Hippocampal formation (tissue), 2 donors: ENCODE data around the gene CCL21.
"Not testable (repeated sequence)": the region's sequence is repeated elsewhere in the genome, so short reads cannot be mapped to it uniquely, and the experiment has no call there.

Source experiments
- DNase-seq, 2 donors: peaks; one replicate each; lab custom pipeline; 2025; lab: John Stamatoyannopoulos, UW

CCL21 gene, protein sequence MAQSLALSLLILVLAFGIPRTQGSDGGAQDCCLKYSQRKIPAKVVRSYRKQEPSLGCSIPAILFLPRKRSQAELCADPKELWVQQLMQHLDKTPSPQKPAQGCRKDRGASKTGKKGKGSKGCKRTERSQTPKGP

GRCh38 chr9:34710023-34710422, at the start of gene CCL21:
CCL21 (minus strand) TSS chr9:34710136; CDS start chr9:34710066, 70 bp downstream.
- no peak for DNase-seq

GRCh38 chr9:34759432-34760134, 49.6 kb upstream of the CCL21 start:
- DNase-seq: peak; percentile 21 to 53

GRCh38 chr9:34750320-34750719, 40.4 kb upstream of the CCL21 start:
- not testable (repeated sequence) for DNase-seq

GRCh38 chr9:34746526-34746925, 36.6 kb upstream of the CCL21 start:
- no peak for DNase-seq

- no peak for DNase-seq
Measured at GRCh38 chr9:34744295-34745221, 34.6 kb upstream of the CCL21 start.

DNA sequence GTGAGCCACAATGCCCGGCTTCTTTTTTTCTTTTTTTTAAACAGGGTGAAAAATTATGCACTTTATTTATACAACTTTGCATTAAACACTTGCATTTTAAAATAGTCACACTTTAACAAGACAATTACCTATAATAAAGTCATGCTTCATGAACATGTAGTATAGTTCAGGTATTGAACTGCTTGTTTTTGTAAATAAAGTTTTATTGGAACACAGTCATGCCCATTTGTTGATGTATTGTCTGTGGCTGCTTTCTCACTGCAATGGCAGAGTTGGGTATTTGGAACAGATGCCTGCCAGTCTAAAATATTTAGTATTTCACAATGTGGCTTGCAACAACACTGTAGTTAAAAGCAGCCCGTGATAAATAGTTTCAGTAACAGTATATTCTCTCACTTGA, 32.8 kb upstream of the CCL21 start:
- DNase-seq: no peak

DNA sequence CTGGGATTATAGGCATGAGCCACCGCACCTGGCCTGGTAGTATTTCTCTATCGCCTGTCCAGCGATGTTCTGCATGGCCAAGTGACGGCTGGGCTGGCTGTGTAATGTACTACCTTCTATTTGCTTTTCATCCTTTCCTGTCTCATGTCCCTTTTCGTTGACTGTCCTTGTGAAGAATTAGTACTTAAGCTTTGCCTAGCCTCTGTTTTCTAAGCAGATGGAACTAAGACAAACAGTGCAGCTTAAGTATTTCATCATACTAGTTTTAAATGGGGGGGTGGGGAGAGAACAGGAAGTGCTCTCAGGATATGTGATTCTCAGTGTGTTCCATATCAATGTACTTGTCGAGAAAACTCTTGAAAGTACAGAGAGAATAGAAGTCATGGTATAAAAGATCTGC, 31.7 kb upstream of the CCL21 start:
- DNase-seq: no peak

- DNase-seq: not testable (repeated sequence)
Measured at GRCh38 chr9:34740176-34740575, 30.2 kb upstream of the CCL21 start.

DNA sequence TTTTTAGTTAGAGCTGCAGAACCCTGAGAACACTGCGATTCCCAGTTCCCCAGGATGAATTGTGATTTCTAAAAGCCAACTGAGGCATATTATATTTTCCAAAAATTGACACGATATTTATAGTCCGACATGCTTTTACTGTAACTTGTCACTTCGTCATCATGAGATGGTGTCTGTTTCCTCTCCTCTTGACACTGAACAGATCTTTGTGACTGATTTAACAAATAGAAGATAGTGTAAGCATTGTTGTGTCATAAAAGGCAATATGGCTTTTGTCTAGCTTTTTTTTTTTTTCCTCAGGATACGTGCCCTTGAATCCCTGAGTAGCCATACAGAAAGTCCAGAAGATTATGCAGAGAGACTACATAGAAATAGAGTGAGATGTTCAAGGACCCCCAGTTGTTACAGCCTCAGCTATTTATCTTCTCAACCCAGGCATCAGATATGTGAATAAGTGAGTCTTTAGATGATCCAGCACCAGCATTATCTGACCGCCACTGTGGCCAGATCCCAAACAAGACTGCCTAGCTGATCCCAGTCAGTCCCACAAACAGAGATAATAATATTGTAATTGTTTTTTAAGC, 27.8 kb upstream of the CCL21 start:
- no peak for DNase-seq

DNA sequence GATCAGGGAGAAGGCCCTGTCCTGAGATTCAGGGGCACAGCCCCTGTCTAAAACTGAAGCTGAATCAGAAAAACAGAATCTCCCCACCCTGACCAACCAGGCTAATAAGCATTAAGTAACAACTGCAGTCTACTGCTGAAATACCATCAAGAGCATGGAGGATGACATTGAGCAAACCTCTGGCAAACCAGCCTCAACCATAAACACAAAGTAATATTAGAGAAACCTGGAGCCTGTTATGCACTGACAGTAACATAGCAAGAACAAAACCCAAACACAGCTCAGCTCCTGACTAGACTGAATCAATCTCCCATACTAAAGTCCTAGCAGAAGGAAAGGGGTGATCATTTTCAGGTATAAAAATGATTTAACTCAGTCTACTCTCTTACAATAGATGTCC, 24.8 kb upstream of the CCL21 start:
- DNase-seq: no peak

DNA sequence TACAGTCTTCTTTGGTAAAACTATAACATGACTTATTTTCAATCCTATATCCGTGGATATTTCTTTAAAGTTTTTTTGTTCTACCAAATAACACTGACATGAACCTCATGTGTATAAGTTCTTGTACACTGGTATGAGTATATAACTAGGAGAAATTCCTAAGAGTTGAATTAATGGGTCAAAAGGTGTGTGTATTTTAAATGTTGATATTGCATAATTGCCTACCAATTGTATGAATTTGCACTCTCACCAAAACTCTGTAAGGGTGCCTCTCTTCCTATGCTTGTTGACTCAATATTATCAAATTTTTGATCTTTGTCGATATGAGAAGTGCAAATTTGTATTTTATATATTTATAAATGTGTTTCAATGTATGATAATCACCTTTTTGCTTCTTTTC, 22.9 kb upstream of the CCL21 start:
- no peak for DNase-seq

DNA sequence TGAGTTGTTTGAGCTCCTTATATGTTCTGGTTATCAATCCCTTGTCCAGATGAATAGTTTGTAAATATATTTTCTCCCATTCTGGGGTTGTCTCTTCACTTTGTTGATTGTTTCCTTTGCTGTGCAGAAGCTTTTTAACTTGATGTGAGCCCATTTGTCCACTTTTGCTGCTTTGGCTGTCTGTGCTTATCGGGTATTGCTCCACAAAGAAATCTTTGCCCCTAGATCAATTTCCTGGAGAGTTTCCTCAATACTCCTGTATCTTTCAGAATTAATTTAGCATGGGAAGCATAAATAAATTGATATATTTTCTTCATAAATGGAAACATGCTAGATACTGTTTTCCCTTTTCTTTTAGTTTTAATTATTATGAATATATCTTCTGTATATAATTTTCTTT, 22.5 kb upstream of the CCL21 start:
- no peak for DNase-seq

DNA sequence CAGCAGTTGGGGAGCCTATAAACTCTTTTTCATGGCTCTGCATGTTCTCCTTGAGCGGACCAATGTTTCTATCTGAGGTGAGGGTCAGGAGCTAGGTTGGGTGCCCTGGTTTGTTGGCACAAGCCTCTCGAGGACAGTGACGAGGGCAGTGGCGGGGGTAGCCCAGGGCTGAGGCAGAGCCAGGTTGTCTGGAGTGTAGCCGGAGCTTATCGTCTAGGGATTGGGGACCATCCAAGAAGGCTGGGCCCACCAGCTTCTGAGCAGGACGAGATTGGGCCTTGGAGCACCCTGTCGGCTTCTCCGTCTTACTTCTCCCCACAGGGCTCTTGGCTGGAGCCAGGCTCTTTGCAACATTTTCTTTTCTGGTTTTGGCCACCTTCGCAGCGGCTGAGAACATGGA, 13.2 kb upstream of the CCL21 start:
- DNase-seq: no peak

DNA sequence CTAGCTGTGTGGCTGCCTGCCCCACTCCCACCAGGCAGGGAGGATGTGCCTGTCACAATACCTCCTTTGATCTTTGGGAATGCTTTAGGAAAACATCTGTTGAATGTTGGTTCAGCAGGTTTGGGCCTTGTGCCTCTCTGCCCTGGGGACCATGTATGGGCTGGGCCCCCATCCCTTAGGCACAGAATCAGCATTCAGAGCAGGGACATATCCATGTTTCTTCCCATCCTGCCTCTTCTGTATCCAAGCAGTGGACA, 9.8 kb upstream of the CCL21 start:
- not testable (repeated sequence) for DNase-seq

- DNase-seq: no peak
Measured at GRCh38 chr9:34719021-34719768, 9.3 kb upstream of the CCL21 start.

DNA sequence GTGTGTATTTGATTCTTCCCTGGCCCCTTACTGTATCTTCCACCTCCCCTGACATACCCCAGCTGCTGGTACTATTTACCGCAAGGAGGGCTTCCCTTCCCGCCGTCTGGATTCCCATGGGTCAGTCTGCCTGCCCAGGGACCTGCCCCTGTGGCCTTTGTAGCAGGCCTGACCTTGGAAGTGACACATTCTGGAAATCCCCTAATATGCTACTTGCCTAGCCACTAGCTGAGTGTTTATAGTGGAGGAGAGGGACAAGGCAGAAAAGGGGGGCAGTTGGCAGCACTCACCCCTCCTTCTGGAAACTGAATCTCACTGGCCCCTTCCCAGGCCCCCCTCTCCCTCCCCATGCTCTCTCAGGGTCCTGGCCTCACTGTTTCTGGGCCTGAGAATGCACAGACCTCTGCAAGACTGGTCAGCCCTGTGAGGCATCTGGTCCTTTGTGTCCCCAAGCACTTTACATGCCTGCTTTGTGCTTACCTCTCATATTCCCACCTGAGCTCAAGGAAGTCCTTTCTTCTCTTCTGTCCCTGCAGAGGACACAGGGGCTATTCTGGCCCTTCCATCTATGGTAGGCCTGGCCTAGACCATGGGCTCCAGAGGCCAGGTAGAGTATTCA, 8.2 kb upstream of the CCL21 start:
- DNase-seq: no peak

- DNase-seq: no peak
Measured at GRCh38 chr9:34716711-34717110, 6.8 kb upstream of the CCL21 start.

GRCh38 chr9:34715639-34716215, 5.8 kb upstream of the CCL21 start:
- no peak for DNase-seq

DNA sequence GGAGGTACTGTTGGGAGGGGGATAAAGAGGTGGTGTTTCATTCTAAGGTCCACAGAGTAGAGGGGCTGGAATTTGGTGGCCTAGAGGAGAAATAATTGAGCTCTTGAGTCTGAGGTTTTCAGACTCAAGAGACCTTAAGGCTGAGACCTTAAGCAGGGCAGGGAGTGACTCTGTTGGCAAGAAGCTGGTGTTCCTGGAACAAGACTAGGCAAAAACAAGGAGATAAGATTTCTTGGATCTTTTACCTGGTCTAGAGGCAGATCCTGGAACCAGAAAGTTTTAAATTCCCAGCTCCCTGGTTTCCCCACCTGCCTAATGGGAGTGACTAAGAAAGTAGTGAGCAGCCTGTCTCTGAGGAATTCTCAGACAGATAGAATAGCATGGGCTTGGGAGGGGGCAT, 4.1 kb upstream of the CCL21 start:
- DNase-seq: no peak

DNA sequence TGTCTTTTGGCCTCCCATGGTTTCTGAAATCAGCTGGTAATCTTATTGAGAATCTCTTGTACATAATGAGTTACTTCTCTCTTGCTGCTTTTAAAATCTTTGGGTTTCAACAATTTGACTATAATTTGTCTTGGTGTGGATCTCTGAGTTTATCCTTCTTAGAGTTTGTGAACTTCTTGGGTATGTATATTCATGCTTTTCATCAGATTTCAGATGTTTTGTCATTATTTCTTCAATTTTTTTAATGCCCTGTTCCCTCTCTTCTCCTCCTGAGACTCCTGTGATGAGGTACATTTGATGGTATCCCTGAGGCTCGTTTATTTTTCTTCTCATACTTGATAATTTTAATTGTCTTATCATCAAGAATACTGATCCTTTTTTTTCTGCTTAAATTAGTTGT, 2.2 kb upstream of the CCL21 start:
- no peak for DNase-seq
